Subcutaneous abdominal adipose tissue (tissue), 5 donors: ENCODE results near the gene SYPL2.

Experiments used
- H3K27ac ChIP-seq: one replicate; pipeline ENCODE4 v1.7.0; 2013; ENCODE audit warnings: low read depth, mild to moderate bottlenecking, inconsistent platforms, low read length, moderate library complexity
- H3K27me3 ChIP-seq, 5 donors: one replicate each; pipeline ENCODE4 v1.7.0; 2013; ENCODE audit warnings: low read length in 5 of 5, inconsistent platforms in 1 of 5; ENCODE audit not compliant: control insufficient read depth in 5 of 5, insufficient read depth in 4 of 5
- H3K36me3 ChIP-seq, 5 donors: one replicate each; pipeline ENCODE4 v1.7.0; 2013; ENCODE audit warnings: low read length in 5 of 5; ENCODE audit not compliant: control insufficient read depth in 5 of 5, insufficient read depth in 5 of 5
- H3K4me1 ChIP-seq, 5 donors: one replicate each; pipeline ENCODE4 v1.7.0; 2013; ENCODE audit warnings: low read length in 5 of 5, mild to moderate bottlenecking in 3 of 5, moderate library complexity in 1 of 5; ENCODE audit not compliant: control insufficient read depth in 5 of 5, insufficient read depth in 5 of 5
- H3K4me3 ChIP-seq, 5 donors: one replicate each; pipeline ENCODE4 v1.7.0; 2013; ENCODE audit warnings: low read length in 5 of 5, low read depth in 1 of 5
- H3K9ac ChIP-seq, 5 donors: one replicate each; pipeline ENCODE4 v1.7.0; 2013; ENCODE audit warnings: low read length in 5 of 5, mild to moderate bottlenecking in 4 of 5, moderate library complexity in 3 of 5
- H3K9me3 ChIP-seq, 5 donors: one replicate each; pipeline ENCODE4 v1.7.0; 2013; ENCODE audit warnings: low read length in 5 of 5; ENCODE audit not compliant: control insufficient read depth in 5 of 5
- donor health status: healthy.
- donor health status: healthy.
- donor health status: healthy.
- donor health status: healthy.
- donor health status: healthy.

SYPL2 gene

DNA sequence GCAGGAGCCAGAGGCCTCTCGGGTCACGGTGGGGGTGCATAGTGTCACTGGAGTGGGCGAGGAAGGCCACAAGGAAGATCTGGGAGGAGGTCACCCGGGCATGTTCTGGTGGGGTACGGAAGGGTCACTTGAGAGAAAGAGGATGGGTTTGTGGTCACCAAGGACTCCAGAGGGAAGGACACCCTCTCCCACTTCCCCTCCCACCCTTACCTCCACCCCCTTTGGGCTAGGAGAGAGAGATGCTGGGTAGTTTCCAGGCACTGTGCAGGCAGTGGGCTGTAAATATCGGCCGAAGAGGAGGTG lies 42.5 kb downstream of the SYPL2 start:
- peaks cover 0 to 18% (median 17%) of the 10 kb centered on the region in 5 donors for H3K4me1 ChIP-seq
- no peaks in the 10 kb centered on the region for H3K9me3 ChIP-seq
- H3K36me3 ChIP-seq = peaks cover 0 to 5% (median 2%) of the 10 kb centered on the region in 5 donors
- H3K27me3 ChIP-seq = no peaks in the 10 kb centered on the region
- H3K9ac ChIP-seq = peak overlapping the region in 4 of 5 donors; percentile 15 to 78 (median 65)
- no peak overlapping the region for H3K27ac ChIP-seq
- H3K4me3 ChIP-seq = peak overlapping the region; percentile 3 to 84 (median 81)

DNA sequence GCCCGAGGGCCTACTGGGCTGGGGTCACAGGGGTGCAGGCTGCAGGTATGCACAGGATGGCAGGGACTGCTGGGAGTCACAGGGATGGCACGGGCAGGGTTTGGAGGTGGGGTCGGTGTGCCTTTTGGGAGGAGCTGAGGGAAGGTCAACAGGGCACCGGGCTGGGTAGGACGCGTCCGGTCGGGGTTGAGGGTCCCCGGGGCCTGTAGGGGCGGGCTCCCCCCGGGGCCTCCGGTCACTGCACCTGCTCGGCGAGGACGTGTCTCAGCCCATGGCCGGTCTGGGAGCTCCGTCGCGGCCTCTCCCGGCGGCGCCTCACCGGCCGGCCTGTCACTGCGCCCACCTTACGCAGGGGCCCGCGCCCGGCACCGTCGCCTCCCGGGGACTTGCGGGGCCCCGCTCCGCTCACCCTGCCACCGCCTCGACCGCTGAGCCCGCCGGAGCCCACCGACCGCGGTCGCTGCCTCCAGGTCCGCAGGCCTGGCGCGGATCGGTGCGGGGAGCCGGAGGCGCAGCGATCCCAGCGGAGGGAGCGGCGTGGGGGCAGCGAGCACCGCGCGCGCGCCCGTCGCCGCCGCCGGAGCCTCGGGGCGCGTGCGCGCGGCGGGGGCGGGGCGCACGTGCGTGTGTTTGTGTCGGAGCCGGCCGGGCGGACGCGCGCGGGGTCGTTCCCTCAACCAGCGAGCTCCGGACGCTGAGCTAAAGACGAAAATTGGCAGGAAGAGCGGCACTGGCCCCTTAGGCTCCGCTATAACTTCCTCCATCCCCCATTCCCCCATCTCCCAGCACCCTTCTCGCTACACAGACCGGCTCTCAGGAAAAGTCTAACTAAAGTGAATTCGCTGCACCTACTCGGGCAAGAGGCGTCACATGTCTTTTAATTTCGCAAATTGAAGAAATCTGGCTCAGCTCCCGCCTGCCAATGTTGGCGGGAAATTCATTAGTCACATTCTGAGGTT lies 43.1 kb downstream of the SYPL2 start, which contains the start of gene AMIGO1:
TSS of gene AMIGO1 (minus strand) at position 552 of the 959 bp plus-strand sequence. CDS start 815 bp downstream, outside the sequence.
- Histone ChIP-seq H3K36me3 (peaks cover 0 to 5% (median 0%) of the 10 kb centered on the region in 5 donors), H3K9ac (peak within 1 kb of the TSS in 4 of 5 donors; percentile 70 to 80 (median 72)), H3K27ac (no peak within 1 kb of the TSS), H3K4me1 (peaks cover 0 to 18% (median 17%) of the 10 kb centered on the region in 5 donors), H3K27me3 (no peaks in the 10 kb centered on the region), H3K4me3 (peak within 1 kb of the TSS; percentile 78 to 89 (median 81)), H3K9me3 (no peaks in the 10 kb centered on the region)

DNA sequence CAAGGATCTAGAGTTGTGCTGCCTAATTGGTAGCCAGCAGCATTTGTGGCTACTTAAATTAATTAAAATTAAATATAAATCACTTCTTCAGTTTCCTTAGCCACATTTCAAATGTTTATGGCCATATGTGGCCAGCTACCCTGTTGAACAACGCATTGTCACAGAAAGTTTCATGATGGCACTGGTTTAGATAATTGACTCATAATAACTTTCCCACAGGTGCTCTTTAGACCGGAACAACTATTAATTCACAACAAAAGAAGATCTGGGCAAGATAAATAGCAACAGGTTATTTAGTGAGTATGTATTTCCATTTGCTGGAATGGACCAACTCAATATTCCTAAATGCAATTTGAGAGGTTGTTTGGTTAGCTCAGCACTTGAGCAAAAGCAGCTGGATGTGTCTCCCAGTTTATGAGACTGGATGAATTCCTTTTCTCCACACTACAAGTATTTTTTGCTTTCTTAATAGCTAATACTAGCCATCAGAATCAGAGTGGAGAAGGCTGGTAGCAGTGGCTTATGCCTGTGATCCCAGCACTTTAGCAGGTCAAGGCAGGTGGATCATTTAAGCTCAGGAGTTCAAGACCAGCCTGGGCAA lies 46.9 kb downstream of the SYPL2 start:
- Histone ChIP-seq H3K27me3 (peaks cover 0 to 2% (median 0%) of the 10 kb centered on the region in 5 donors), H3K9ac (no peak overlapping the region), H3K4me1 (peaks cover 0 to 18% (median 17%) of the 10 kb centered on the region in 5 donors), H3K36me3 (no peaks in the 10 kb centered on the region), H3K27ac (no peak overlapping the region), H3K4me3 (no peak overlapping the region), H3K9me3 (no peaks in the 10 kb centered on the region)

DNA sequence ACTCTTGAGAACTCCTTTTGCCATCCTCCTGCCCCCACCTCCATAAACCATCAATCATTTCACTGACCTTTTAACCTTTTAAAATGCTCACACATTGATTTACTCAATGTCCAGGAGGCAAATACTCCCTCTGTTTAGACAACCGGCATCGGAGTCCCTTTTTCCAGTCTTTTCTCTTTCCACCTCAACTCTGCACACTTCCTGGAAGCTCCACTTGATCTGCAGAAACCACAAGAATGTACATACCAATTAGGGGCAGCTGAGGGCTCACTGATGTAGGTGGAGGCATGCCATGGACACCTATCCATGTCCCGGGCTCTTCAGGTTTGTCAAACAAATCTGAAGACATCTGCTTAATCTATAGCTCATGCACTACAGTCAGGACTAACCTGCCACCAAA lies 48.5 kb downstream of the SYPL2 start:
- Histone ChIP-seq H3K4me3 (no peak overlapping the region), H3K9ac (no peak overlapping the region), H3K27me3 (peaks cover 0 to 2% (median 0%) of the 10 kb centered on the region in 5 donors), H3K27ac (no peak overlapping the region), H3K36me3 (no peaks in the 10 kb centered on the region), H3K9me3 (no peaks in the 10 kb centered on the region), H3K4me1 (peaks cover 0 to 8% (median 7%) of the 10 kb centered on the region in 5 donors)

DNA sequence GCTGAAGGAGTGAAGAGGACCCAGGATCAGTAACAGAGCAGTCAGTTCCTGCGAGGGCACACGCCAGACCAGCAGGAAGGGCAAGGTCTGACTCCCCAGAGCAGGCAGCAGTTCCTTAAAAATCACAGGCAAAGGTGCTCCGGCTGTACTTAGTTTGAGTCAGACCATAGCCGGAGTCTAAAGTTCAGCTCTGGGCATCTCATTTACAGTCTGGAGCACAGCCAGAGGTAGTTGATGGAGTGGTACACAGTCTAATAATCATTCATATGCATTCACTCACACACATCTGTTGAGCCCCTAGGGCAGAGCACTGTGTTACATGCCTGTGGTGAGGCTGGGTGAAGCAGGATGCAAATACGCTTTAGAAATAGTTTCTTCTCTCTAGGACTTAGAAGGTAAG lies 50.5 kb downstream of the SYPL2 start:
- H3K27me3 ChIP-seq = peaks cover 0 to 2% (median 0%) of the 10 kb centered on the region in 5 donors
- peaks cover 2 to 10% (median 9%) of the 10 kb centered on the region in 5 donors for H3K4me1 ChIP-seq
- no peak overlapping the region for H3K27ac ChIP-seq
- no peak overlapping the region for H3K4me3 ChIP-seq
- H3K36me3 ChIP-seq = no peaks in the 10 kb centered on the region
- H3K9ac ChIP-seq = no peak overlapping the region
- H3K9me3 ChIP-seq = no peaks in the 10 kb centered on the region

- Histone ChIP-seq H3K9me3 (no peaks in the 10 kb centered on the region), H3K4me1 (peaks cover 2 to 13% (median 10%) of the 10 kb centered on the region in 5 donors), H3K27me3 (peaks cover 0 to 2% (median 0%) of the 10 kb centered on the region in 5 donors), H3K9ac (no peak overlapping the region), H3K27ac (no peak overlapping the region), H3K36me3 (no peaks in the 10 kb centered on the region), H3K4me3 (no peak overlapping the region)
Observed at GRCh38 chr1:109517337-109517736, 51.0 kb downstream of the SYPL2 start.

- Histone ChIP-seq H3K9ac (no peak overlapping the region), H3K9me3 (no peaks in the 10 kb centered on the region), H3K27ac (no peak overlapping the region), H3K4me1 (peaks cover 2 to 13% (median 10%) of the 10 kb centered on the region in 5 donors), H3K27me3 (peaks cover 0 to 2% (median 0%) of the 10 kb centered on the region in 5 donors), H3K36me3 (no peaks in the 10 kb centered on the region), H3K4me3 (peak overlapping the region in 1 of 5 donors; percentile 22)
Observed at GRCh38 chr1:109521002-109521951, 54.9 kb downstream of the SYPL2 start.

- H3K27me3 ChIP-seq = no peaks in the 10 kb centered on the region
- H3K27ac ChIP-seq = no peak overlapping the region
- peak overlapping the region in 1 of 5 donors; percentile 22 for H3K4me3 ChIP-seq
- H3K36me3 ChIP-seq = no peaks in the 10 kb centered on the region
- H3K9ac ChIP-seq = no peak overlapping the region
- H3K9me3 ChIP-seq = no peaks in the 10 kb centered on the region
- H3K4me1 ChIP-seq = peaks cover 2 to 13% (median 10%) of the 10 kb centered on the region in 5 donors
Observed at GRCh38 chr1:109522026-109522425, 55.7 kb downstream of the SYPL2 start.

- H3K9me3 ChIP-seq = no peaks in the 10 kb centered on the region
- H3K9ac ChIP-seq = no peak overlapping the region
- no peaks in the 10 kb centered on the region for H3K36me3 ChIP-seq
- no peaks in the 10 kb centered on the region for H3K27me3 ChIP-seq
- H3K4me1 ChIP-seq = peaks cover 2 to 23% (median 16%) of the 10 kb centered on the region in 5 donors
- no peak overlapping the region for H3K27ac ChIP-seq
- no peak overlapping the region for H3K4me3 ChIP-seq
Observed at GRCh38 chr1:109523706-109524105, 57.4 kb downstream of the SYPL2 start.
